Ishikawa (cell line): ENCODE results near the gene RAD51C.

Experiments used
- CEBPB ChIP-seq: IDR thresholded peaks from 2 replicates; pipeline ENCODE4 v1.6.1; 2012
- CREB1 ChIP-seq: IDR thresholded peaks from 2 replicates; pipeline ENCODE4 v1.6.1; 2012; ENCODE audit warnings: low read depth
- EGR1 ChIP-seq: IDR thresholded peaks from 2 replicates; pipeline ENCODE4 v1.6.1; 2012
- EP300 ChIP-seq: IDR thresholded peaks from 2 replicates; pipeline ENCODE4 v1.6.1; 2012; ENCODE audit warnings: borderline replicate concordance
- NFIC ChIP-seq: IDR thresholded peaks from 2 replicates; pipeline ENCODE4 v1.6.1; 2012
- RAD21 ChIP-seq: IDR thresholded peaks from 2 replicates; pipeline ENCODE4 v1.6.1; 2012; ENCODE audit warnings: low read depth
- YY1 ChIP-seq: IDR thresholded peaks from 2 replicates; pipeline ENCODE4 v1.6.1; 2012; ENCODE audit warnings: low read depth
- TF ChIP-seq, protein P1 (sequence below): IDR thresholded peaks from 2 replicates; pipeline ENCODE4 v1.6.1; 2012; ENCODE audit warnings: low read depth, mild to moderate bottlenecking
- TF ChIP-seq, protein P2 (sequence below): IDR thresholded peaks from 2 replicates; pipeline ENCODE4 v1.6.1; 2012

DNA sequence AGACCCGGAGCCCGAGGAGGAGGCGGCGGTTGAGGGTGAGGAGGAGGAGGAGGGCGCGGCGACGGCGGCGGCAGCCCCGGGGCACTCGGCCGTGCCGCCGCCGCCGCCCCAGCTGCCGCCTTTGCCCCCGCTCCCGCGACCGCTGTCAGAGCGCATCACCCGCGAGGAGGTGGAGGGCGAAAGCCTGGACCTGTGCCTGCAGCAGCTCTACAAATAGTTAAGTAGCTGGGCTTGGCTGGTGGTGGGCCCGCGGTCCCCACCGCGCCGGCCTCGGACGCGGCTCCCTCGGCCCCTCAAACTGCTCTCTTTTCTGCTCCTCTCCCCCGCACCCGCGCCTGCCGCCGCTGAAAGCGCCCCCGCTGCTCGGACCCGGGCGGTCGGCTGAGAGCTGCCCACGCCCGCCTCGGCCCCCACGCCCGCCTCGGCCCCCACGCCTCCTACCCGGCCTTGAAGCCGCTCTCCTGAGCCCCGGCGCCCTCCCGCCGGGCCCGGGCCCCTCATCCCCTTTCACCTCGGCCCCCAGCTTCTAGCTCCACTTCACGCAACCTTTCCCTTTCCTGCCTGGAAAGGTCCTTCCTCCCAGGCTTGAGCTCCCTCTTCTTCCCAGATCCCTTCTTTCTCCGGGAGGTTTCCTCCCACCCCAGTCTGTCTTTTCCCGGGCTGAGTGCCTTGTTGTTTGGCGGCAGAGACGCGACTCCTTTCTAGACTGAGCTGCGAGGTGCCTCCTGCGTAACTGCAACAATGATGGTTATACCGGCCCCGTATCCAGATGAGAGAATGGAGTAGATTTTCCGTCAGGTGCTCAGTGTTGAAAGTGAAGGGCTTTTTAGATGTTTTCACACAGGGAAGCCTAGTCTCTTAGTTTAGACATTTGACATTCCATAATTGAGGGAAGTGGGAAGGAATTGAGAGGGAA is 64.1 kb downstream of the RAD51C start:
- TF ChIP-seq CEBPB = no peak
- TF ChIP-seq EP300 = no peak
- no peak for TF ChIP-seq NFIC
- no peak for TF ChIP-seq EGR1
- no peak for TF ChIP-seq CREB1
- no peak for TF ChIP-seq YY1
- TF ChIP-seq, protein P1, sequence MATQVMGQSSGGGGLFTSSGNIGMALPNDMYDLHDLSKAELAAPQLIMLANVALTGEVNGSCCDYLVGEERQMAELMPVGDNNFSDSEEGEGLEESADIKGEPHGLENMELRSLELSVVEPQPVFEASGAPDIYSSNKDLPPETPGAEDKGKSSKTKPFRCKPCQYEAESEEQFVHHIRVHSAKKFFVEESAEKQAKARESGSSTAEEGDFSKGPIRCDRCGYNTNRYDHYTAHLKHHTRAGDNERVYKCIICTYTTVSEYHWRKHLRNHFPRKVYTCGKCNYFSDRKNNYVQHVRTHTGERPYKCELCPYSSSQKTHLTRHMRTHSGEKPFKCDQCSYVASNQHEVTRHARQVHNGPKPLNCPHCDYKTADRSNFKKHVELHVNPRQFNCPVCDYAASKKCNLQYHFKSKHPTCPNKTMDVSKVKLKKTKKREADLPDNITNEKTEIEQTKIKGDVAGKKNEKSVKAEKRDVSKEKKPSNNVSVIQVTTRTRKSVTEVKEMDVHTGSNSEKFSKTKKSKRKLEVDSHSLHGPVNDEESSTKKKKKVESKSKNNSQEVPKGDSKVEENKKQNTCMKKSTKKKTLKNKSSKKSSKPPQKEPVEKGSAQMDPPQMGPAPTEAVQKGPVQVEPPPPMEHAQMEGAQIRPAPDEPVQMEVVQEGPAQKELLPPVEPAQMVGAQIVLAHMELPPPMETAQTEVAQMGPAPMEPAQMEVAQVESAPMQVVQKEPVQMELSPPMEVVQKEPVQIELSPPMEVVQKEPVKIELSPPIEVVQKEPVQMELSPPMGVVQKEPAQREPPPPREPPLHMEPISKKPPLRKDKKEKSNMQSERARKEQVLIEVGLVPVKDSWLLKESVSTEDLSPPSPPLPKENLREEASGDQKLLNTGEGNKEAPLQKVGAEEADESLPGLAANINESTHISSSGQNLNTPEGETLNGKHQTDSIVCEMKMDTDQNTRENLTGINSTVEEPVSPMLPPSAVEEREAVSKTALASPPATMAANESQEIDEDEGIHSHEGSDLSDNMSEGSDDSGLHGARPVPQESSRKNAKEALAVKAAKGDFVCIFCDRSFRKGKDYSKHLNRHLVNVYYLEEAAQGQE = no peak
- no peak for TF ChIP-seq RAD21
- TF ChIP-seq, protein P2, sequence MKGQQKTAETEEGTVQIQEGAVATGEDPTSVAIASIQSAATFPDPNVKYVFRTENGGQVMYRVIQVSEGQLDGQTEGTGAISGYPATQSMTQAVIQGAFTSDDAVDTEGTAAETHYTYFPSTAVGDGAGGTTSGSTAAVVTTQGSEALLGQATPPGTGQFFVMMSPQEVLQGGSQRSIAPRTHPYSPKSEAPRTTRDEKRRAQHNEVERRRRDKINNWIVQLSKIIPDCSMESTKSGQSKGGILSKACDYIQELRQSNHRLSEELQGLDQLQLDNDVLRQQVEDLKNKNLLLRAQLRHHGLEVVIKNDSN = no peak
